ENCODE results near the gene PRPF18. TPM values are rescaled to one million over a fixed set of nuclear protein-coding genes. Genes with fewer than 3 reads are reported as not detected.
"Not testable (repeated sequence)": the region's sequence is repeated elsewhere in the genome, so short reads cannot be mapped to it uniquely, and the experiment has no call there.

Gene PRPF18, protein sequence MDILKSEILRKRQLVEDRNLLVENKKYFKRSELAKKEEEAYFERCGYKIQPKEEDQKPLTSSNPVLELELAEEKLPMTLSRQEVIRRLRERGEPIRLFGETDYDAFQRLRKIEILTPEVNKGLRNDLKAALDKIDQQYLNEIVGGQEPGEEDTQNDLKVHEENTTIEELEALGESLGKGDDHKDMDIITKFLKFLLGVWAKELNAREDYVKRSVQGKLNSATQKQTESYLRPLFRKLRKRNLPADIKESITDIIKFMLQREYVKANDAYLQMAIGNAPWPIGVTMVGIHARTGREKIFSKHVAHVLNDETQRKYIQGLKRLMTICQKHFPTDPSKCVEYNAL
- total RNA-seq, result 3.4 TPM

DNA sequence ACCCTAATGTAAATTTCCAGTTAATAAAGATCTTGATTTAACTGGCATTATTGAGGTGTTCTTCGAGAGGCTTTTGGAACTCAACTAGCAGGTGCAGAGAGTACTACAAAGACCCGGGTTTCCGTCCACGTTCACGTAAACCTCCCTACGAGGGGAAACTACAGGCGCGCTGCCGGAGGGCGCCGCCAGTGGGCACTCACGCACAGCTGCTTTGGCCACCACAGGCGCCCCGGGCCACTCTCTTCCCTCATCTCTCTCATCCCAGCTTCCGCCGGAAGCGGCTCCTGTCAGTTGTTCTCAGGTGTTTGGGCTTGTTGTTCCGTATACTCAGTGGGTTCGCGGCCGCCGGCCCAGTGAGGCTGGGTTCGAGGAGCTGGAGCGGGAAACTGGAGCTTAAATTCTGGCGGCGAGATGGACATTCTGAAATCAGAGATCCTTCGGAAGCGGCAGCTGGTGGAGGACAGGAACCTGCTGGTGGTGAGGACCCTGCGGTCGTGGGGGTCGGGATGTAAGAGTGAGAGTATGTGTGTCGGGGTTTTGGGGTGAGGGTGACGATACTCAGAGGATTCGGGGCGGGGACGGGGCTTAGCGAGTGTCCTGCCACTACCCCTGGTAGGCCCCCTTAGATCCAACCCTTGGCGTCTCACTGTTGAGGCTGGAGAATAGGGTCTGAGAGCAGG lies at the start of gene PRPF18:
PRPF18 (plus strand) TSS at position 290 of the 680 bp plus-strand sequence; CDS start at position 412, 122 bp downstream.
- DNase-seq (ENCODE audit: low spot score in 2 of 2), result peak; percentile 60 to 96
- intact Hi-C loops (cut with DNase I), result loop anchor here (1.0 to 2.0 kb wide), 3 partner anchors 58 to 239 kb away; partner anchors contain the start of genes BEND7 and SEPHS1
- H3K4me1 ChIP-seq, result peaks cover 5 to 10% of the 10 kb centered on the region in 2 donors
- H3K9me3 ChIP-seq, result no peaks in the 10 kb centered on the region
- H3K27ac ChIP-seq, result peak within 1 kb of the TSS; percentile 50 to 53
- H3K4me3 ChIP-seq, result peak within 1 kb of the TSS; percentile 81 to 86
- no peaks in the 10 kb centered on the region for H3K36me3 ChIP-seq
- no peaks in the 10 kb centered on the region for H3K27me3 ChIP-seq
- TF ChIP-seq, protein P1, sequence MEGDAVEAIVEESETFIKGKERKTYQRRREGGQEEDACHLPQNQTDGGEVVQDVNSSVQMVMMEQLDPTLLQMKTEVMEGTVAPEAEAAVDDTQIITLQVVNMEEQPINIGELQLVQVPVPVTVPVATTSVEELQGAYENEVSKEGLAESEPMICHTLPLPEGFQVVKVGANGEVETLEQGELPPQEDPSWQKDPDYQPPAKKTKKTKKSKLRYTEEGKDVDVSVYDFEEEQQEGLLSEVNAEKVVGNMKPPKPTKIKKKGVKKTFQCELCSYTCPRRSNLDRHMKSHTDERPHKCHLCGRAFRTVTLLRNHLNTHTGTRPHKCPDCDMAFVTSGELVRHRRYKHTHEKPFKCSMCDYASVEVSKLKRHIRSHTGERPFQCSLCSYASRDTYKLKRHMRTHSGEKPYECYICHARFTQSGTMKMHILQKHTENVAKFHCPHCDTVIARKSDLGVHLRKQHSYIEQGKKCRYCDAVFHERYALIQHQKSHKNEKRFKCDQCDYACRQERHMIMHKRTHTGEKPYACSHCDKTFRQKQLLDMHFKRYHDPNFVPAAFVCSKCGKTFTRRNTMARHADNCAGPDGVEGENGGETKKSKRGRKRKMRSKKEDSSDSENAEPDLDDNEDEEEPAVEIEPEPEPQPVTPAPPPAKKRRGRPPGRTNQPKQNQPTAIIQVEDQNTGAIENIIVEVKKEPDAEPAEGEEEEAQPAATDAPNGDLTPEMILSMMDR (IDR thresholded peaks at IDR 0.05), result peak; percentile 88 to 99 (median 98)

DNA sequence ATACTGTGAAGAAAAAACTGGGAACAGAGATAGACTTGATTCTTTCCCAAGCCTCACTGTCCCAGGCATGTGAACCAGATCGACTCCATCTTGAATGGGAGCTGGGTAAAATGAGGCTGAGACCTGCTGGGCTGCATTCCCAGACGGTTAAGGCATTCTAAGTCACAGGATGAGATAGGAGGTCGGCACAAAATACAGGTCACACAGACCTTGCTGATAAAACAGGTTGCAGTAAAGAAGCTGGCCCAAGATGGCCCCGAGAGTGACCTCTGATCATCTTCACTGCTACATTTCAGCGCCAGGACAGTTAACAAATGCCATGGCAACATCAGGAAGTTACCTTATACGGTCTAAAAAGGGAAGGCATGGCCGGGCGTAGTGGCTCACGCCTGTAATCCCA lies 48.8 kb upstream of the PRPF18 start:
- H3K4me1 ChIP-seq; H3K27me3 ChIP-seq; H3K36me3 ChIP-seq; intact Hi-C loops (cut with DNase I); H3K4me3 ChIP-seq; H3K27ac ChIP-seq; DNase-seq (ENCODE audit: low spot score in 2 of 2); H3K9me3 ChIP-seq: not testable (repeated sequence)

DNA sequence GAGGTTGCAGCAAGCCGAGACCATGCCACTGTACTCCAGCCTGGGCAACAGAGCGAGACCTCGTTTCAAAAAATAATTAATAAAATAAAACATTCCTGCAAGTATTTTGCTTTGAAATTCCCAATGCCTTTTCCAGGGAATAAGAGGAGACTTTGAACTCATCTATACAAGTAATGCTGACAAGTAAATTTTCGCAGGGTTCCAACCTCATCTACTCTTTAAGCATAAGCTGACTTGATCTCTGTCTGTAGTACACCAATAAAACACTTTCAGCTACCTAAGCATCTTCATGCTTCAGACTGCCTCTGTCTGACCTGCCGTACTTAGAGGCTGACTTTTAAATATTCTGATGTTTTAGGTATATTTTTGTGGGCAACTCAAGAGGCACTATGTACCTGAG lies 44.2 kb upstream of the PRPF18 start:
- no peaks in the 10 kb centered on the region for H3K27me3 ChIP-seq
- no peak overlapping the region for H3K27ac ChIP-seq
- DNase-seq (ENCODE audit: low spot score in 2 of 2), result no peak
- no peaks in the 10 kb centered on the region for H3K4me1 ChIP-seq
- no peaks in the 10 kb centered on the region for H3K36me3 ChIP-seq
- no peaks in the 10 kb centered on the region for H3K9me3 ChIP-seq
- no peak overlapping the region for H3K4me3 ChIP-seq
- TF ChIP-seq, protein P1 (IDR thresholded peaks at IDR 0.05), result no peak
- intact Hi-C loops (cut with DNase I), result no loop called here

DNA sequence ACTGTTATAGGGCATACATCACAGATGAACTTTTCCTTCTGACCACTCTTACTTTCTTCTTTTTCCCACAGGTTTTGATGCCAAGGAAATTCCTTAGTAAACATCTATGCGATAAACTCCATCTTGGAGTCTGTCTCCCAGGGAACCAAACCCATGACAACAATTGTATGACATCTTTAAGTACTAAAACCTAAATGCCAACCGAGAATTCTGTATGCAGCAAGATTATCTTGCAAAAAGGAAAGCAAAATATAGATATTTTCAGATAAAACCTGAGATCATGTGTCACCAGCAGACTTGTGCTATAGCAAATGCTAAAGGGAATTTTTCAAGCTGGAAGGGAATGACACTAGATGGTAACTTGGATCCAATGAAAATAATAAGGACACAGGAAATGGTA lies 36.0 kb upstream of the PRPF18 start:
- TF ChIP-seq, protein P1 (IDR thresholded peaks at IDR 0.05), result no peak
- Histone ChIP-seq H3K4me3 (no peak overlapping the region), H3K27me3 (no peaks in the 10 kb centered on the region), H3K4me1 (no peaks in the 10 kb centered on the region), H3K9me3 (peaks cover 0 to 8% of the 10 kb centered on the region in 2 donors), H3K27ac (no peak overlapping the region), H3K36me3 (no peaks in the 10 kb centered on the region)
- no peak for DNase-seq (ENCODE audit: low spot score in 2 of 2)
- intact Hi-C loops (cut with DNase I), result no loop called here

DNA sequence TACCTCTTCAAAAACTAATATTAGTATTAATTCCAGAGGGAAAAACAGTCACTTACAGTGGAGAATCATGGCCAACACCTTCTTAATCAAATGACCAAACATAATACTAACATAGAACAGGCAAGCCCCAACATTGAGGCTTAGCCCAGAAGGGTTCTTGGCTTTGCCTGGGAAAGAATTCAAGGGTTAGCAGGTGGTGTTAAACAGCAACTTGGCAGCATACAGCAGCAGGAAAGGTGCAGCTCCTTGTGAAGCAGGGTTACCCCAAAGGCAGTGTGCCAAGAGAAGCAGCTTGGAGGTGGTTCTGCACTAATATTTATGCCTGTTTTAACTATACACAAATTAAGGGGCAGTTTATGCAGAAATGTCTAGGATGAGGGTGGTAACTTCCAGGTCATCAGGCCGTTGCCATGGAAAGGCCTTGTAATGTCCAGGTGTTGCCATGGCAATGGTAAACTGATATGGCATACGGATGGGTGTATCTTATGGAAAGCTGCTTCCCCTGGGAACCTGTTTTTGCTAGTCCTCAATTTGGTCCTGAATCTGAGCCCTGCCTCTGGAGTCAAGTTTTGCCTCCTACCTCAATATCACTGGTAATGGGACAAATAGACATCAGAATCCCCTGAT lies 30.8 kb upstream of the PRPF18 start:
- Histone ChIP-seq H3K9me3 (peaks cover 0 to under 1% of the 10 kb centered on the region in 2 donors), H3K36me3 (no peaks in the 10 kb centered on the region), H3K4me3 (no peak overlapping the region), H3K27ac (no peak overlapping the region), H3K4me1 (no peaks in the 10 kb centered on the region), H3K27me3 (no peaks in the 10 kb centered on the region)
- no peak for DNase-seq (ENCODE audit: low spot score in 2 of 2)
- intact Hi-C loops (cut with DNase I), result no loop called here
- TF ChIP-seq, protein P1 (IDR thresholded peaks at IDR 0.05), result no peak

Measured in ascending aorta (tissue), 2 donors.